ENCODE results near the gene PPIF.

DNA sequence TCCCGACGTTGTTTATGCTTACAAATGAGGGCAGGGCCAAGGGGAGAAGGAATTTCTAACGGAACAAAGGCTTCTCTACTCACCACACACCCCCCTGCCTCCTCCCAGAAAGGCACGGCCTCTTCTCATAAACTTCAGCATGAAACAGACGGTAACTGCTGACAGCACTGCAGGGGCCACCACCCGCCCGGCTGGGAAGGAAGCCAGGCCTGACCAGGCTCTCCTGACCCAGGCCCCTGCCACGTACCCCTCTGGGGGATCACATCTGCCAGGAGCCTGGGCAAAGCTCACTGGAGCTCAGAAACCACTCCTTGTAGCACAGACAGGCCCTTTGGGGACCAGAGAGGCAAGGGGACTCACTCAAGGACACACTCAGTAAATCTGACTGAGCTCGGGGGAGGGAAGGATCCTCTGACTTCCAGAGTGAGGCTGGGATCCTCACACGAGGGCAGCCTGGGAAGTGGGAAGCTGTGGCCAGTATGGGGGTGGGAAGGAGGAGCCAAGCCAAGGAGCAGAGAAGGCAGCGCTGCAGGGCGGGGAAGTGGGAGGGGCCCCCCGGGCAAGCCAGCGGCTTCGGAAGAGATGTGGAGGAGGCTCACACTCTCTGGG is 52.1 kb downstream of the PPIF start:
- no peak for TF ChIP-seq EGR1 (IDR thresholded peaks at IDR 0.05; ENCODE audit: low read depth in 2 of 2)
- TF ChIP-seq, protein P1, sequence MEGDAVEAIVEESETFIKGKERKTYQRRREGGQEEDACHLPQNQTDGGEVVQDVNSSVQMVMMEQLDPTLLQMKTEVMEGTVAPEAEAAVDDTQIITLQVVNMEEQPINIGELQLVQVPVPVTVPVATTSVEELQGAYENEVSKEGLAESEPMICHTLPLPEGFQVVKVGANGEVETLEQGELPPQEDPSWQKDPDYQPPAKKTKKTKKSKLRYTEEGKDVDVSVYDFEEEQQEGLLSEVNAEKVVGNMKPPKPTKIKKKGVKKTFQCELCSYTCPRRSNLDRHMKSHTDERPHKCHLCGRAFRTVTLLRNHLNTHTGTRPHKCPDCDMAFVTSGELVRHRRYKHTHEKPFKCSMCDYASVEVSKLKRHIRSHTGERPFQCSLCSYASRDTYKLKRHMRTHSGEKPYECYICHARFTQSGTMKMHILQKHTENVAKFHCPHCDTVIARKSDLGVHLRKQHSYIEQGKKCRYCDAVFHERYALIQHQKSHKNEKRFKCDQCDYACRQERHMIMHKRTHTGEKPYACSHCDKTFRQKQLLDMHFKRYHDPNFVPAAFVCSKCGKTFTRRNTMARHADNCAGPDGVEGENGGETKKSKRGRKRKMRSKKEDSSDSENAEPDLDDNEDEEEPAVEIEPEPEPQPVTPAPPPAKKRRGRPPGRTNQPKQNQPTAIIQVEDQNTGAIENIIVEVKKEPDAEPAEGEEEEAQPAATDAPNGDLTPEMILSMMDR (IDR thresholded peaks at IDR 0.05; ENCODE audit: low read depth, low read length, missing input control): no peak
- TF ChIP-seq, protein P2, sequence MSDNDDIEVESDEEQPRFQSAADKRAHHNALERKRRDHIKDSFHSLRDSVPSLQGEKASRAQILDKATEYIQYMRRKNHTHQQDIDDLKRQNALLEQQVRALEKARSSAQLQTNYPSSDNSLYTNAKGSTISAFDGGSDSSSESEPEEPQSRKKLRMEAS (IDR thresholded peaks at IDR 0.05): no peak
- TF ChIP-seq, protein P3, sequence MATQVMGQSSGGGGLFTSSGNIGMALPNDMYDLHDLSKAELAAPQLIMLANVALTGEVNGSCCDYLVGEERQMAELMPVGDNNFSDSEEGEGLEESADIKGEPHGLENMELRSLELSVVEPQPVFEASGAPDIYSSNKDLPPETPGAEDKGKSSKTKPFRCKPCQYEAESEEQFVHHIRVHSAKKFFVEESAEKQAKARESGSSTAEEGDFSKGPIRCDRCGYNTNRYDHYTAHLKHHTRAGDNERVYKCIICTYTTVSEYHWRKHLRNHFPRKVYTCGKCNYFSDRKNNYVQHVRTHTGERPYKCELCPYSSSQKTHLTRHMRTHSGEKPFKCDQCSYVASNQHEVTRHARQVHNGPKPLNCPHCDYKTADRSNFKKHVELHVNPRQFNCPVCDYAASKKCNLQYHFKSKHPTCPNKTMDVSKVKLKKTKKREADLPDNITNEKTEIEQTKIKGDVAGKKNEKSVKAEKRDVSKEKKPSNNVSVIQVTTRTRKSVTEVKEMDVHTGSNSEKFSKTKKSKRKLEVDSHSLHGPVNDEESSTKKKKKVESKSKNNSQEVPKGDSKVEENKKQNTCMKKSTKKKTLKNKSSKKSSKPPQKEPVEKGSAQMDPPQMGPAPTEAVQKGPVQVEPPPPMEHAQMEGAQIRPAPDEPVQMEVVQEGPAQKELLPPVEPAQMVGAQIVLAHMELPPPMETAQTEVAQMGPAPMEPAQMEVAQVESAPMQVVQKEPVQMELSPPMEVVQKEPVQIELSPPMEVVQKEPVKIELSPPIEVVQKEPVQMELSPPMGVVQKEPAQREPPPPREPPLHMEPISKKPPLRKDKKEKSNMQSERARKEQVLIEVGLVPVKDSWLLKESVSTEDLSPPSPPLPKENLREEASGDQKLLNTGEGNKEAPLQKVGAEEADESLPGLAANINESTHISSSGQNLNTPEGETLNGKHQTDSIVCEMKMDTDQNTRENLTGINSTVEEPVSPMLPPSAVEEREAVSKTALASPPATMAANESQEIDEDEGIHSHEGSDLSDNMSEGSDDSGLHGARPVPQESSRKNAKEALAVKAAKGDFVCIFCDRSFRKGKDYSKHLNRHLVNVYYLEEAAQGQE (IDR thresholded peaks at IDR 0.05): no peak
- no peak for TF ChIP-seq RAD21 (IDR thresholded peaks at IDR 0.05)
- TF ChIP-seq, protein P4, sequence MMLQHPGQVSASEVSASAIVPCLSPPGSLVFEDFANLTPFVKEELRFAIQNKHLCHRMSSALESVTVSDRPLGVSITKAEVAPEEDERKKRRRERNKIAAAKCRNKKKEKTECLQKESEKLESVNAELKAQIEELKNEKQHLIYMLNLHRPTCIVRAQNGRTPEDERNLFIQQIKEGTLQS (IDR thresholded peaks at IDR 0.05): no peak
- TF ChIP-seq SP1 (IDR thresholded peaks at IDR 0.05): peak; percentile 54
- TF ChIP-seq TAF1 (conservative IDR thresholded peaks at IDR 0.05): no peak
- peak in 1 of 2 donors; percentile 35 for TF ChIP-seq RXRA (IDR thresholded peaks at IDR 0.05)
- no peak for TF ChIP-seq GABPA (IDR thresholded peaks at IDR 0.05 in 1 of 2, conservative IDR thresholded peaks at IDR 0.05 in 1 of 2)
- no peak for TF ChIP-seq YY1 (IDR thresholded peaks at IDR 0.05)
- no peak for TF ChIP-seq HNF4G (IDR thresholded peaks at IDR 0.05)
- TF ChIP-seq, protein P5, sequence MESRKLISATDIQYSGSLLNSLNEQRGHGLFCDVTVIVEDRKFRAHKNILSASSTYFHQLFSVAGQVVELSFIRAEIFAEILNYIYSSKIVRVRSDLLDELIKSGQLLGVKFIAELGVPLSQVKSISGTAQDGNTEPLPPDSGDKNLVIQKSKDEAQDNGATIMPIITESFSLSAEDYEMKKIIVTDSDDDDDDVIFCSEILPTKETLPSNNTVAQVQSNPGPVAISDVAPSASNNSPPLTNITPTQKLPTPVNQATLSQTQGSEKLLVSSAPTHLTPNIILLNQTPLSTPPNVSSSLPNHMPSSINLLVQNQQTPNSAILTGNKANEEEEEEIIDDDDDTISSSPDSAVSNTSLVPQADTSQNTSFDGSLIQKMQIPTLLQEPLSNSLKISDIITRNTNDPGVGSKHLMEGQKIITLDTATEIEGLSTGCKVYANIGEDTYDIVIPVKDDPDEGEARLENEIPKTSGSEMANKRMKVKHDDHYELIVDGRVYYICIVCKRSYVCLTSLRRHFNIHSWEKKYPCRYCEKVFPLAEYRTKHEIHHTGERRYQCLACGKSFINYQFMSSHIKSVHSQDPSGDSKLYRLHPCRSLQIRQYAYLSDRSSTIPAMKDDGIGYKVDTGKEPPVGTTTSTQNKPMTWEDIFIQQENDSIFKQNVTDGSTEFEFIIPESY (IDR thresholded peaks at IDR 0.05): no peak
- no peak for TF ChIP-seq JUND (IDR thresholded peaks at IDR 0.05)
